Superior temporal gyrus (tissue), 1 donor: ENCODE results near the gene BOLL.
"Not testable (repeated sequence)": the region's sequence is repeated elsewhere in the genome, so short reads cannot be mapped to it uniquely, and the experiment has no call there.

Experiments
- DNase-seq: peaks from one replicate; pipeline ENCODE4 v3.0.0-alpha.2; 2016; ENCODE audit errors: extremely low spot score

The BOLL gene

GRCh38 chr2:197784956-197785941 lies at the start of gene BOLL:
TSS of gene BOLL (minus strand) at chr2:197785319. CDS start at chr2:197781850, 3,469 bp downstream.
- DNase-seq = no peak

GRCh38 chr2:197834771-197835170 lies 49.7 kb upstream of the BOLL start:
- not testable (repeated sequence) for DNase-seq

- DNase-seq = no peak
Measured at GRCh38 chr2:197828464-197829135, 43.5 kb upstream of the BOLL start.

GRCh38 chr2:197827618-197828017 lies 42.5 kb upstream of the BOLL start:
- no peak for DNase-seq

- no peak for DNase-seq
Measured at GRCh38 chr2:197822333-197822732, 37.2 kb upstream of the BOLL start.

- DNase-seq = no peak
Measured at GRCh38 chr2:197821550-197822289, 36.6 kb upstream of the BOLL start.

GRCh38 chr2:197814526-197814925 lies 29.4 kb upstream of the BOLL start:
- DNase-seq = no peak

- no peak for DNase-seq
Measured at GRCh38 chr2:197813093-197813787, 28.1 kb upstream of the BOLL start.

GRCh38 chr2:197810491-197810890 lies 25.4 kb upstream of the BOLL start:
- no peak for DNase-seq

- DNase-seq = no peak
Measured at GRCh38 chr2:197810016-197810415, 24.9 kb upstream of the BOLL start.

GRCh38 chr2:197809064-197809463 lies 23.9 kb upstream of the BOLL start:
- DNase-seq = no peak

- DNase-seq = peak; percentile 75
Measured at GRCh38 chr2:197805715-197806633, 20.9 kb upstream of the BOLL start.

- DNase-seq = no peak
Measured at GRCh38 chr2:197804758-197805714, 19.9 kb upstream of the BOLL start.

- peak; percentile 98 for DNase-seq
Measured at GRCh38 chr2:197804049-197804757, 19.1 kb upstream of the BOLL start, which contains the start of gene PLCL1. TSS of gene PLCL1 (plus strand) at chr2:197804593.

GRCh38 chr2:197803033-197803444 lies 17.9 kb upstream of the BOLL start:
- DNase-seq = peak; percentile 93

- DNase-seq = no peak
Measured at GRCh38 chr2:197801033-197801432, 15.9 kb upstream of the BOLL start.

GRCh38 chr2:197800091-197800490 lies 15.0 kb upstream of the BOLL start:
- DNase-seq = no peak

GRCh38 chr2:197799068-197799467 lies 13.9 kb upstream of the BOLL start:
- DNase-seq = no peak
